Measurements from ENCODE around the gene SLC7A7. TPM values are rescaled to one million over a fixed set of nuclear protein-coding genes. Genes with fewer than 3 reads are reported as not detected.
A peak's percentile ranks its signal among the peaks of the same experiment; 100 is the strongest.

SLC7A7 gene
- total and polyA plus RNA-seq, 2 of the 13 experiments (the other 11 are each of a cell fraction or from before 2014, with no cell fraction given): 0.13 to 0.63 TPM

- TF ChIP-seq ZFP36 (IDR thresholded peaks at IDR 0.05; ENCODE audit: borderline replicate concordance, low read depth, low read length, partially characterized antibody) (no peak), TSC22D2 (CRISPR knock-in tag; IDR thresholded peaks at IDR 0.05; ENCODE audit: borderline replicate concordance) (peak; percentile 98), ZNF501 (CRISPR knock-in tag; IDR thresholded peaks at IDR 0.05) (peak; percentile 100), KLF11 (CRISPR knock-in tag; IDR thresholded peaks at IDR 0.05) (peak; percentile 90; the same call in 1 of the 2 replicates), ZNF737 (CRISPR knock-in tag; IDR thresholded peaks at IDR 0.05; ENCODE audit: borderline replicate concordance) (peak; percentile 98), ZNF224 (CRISPR knock-in tag; IDR thresholded peaks at IDR 0.05) (peak; percentile 100), ZNF160 (CRISPR knock-in tag; IDR thresholded peaks at IDR 0.05) (no peak), U2AF1 (optimal IDR thresholded peaks at IDR 0.05; ENCODE audit: low read depth, low read length) (peak; percentile 98), LRRFIP1 (CRISPR knock-in tag; conservative IDR thresholded peaks at IDR 0.05) (peak; percentile 80; the same call in 1 of the 2 replicates), ZNF652 (CRISPR knock-in tag; IDR thresholded peaks at IDR 0.05; ENCODE audit: borderline replicate concordance, low read depth) (peak; percentile 58; the same call in 1 of the 2 replicates), SOX13 (IDR thresholded peaks at IDR 0.05) (0 out of 2 replicates have a peak, but pooled peaks have one; percentile 9), SOX13 (CRISPR knock-in tag; conservative IDR thresholded peaks at IDR 0.05 in 1 of 2, IDR thresholded peaks at IDR 0.05 in 1 of 2) (peak in 1 of 2 experiments; percentile 48; a peak in 2 of 4 replicates), MAZ (IDR thresholded peaks at IDR 0.05; ENCODE audit: borderline replicate concordance, low read depth, low read length) (peak; percentile 57; the same call in 1 of the 2 replicates), MAZ (CRISPR knock-in tag; IDR thresholded peaks at IDR 0.05; ENCODE audit: low read depth) (peak; percentile 96; the same call in 1 of the 2 replicates), ZNF503 (CRISPR knock-in tag; IDR thresholded peaks at IDR 0.05) (peak; percentile 58), ZC3H4 (CRISPR knock-in tag; IDR thresholded peaks at IDR 0.05; ENCODE audit: borderline replicate concordance) (no peak), JUN (CRISPR knock-in tag; IDR thresholded peaks at IDR 0.05) (peak; percentile 69), SALL2 (CRISPR knock-in tag; IDR thresholded peaks at IDR 0.05) (peak; percentile 73), MED1 (CRISPR knock-in tag; IDR thresholded peaks at IDR 0.05) (peak; percentile 88), ZNF512 (CRISPR knock-in tag; IDR thresholded peaks at IDR 0.05) (peak; percentile 63; the same call in 1 of the 2 replicates)
Observed at GRCh38 chr14:22766457-22767322, 48.5 kb downstream of the SLC7A7 start, which contains the start of gene OXA1L (continued).

All from HepG2 (cell line).